HEK293 (cell line): ENCODE data around the gene NSUN4.

Experiments used
- CTCF ChIA-PET: fragments of 350-600 bp; formaldehyde crosslinking; extraction: SDS; loops from one replicate; lab custom pipeline; 2021; ENCODE audit warnings: antibody characterized with exemption; lab: Yijun Ruan, JAX
- POLR2A ChIA-PET: fragments of 300-600 bp; formaldehyde crosslinking; extraction: SDS; loops from one replicate; lab custom pipeline; 2020; ENCODE audit warnings: antibody characterized with exemption, inconsistent platforms; lab: Yijun Ruan, JAX
- H3K27ac ChIP-seq: fragments of 200-500 bp; sonication (Bioruptor generic); 2 replicates; pipeline ENCODE4 v1.5.1; 2014; ENCODE audit warnings: low read depth, low read length, control low read depth, inconsistent platforms; ENCODE audit errors: extremely low read depth
- H3K36me3 ChIP-seq, 2 experiments: fragments of 200-500 bp in 1 of 2; sonication (Bioruptor generic) in 1 of 2; 1 replicate in 1 of 2; 2 replicates in 1 of 2; pipeline ENCODE4 v1.5.1; 2014 to 2017; ENCODE audit warnings: inconsistent platforms in 2 of 2, low read length in 2 of 2; ENCODE audit not compliant: control insufficient read depth in 2 of 2, insufficient read depth in 1 of 2
- H3K4me1 ChIP-seq: fragments of 200-500 bp; sonication (Bioruptor generic); 2 replicates; pipeline ENCODE4 v1.5.1; 2014; ENCODE audit warnings: mild to moderate bottlenecking, low read length, inconsistent platforms; ENCODE audit not compliant: control insufficient read depth, insufficient read depth
- H3K4me3 ChIP-seq: 2 replicates; pipeline ENCODE4 v1.5.1; 2011; ENCODE audit warnings: low read depth, mild to moderate bottlenecking, control low read depth, low read length, moderate library complexity
- H3K9me3 ChIP-seq: fragments of 200-500 bp; sonication (Bioruptor generic); 2 replicates; pipeline ENCODE4 v1.5.1; 2014; ENCODE audit warnings: low read depth, low read length, inconsistent platforms; ENCODE audit not compliant: control insufficient read depth, insufficient read depth
- BCL11A ChIP-seq: fragments of 450-650 bp; formaldehyde crosslinking; IDR thresholded peaks from 2 replicates; pipeline ENCODE4 v1.5.1; 2016; ENCODE audit warnings: low read depth, missing biosample characterization, missing genetic modification characterization
- OSR2 ChIP-seq: fragments of 450-650 bp; formaldehyde crosslinking; IDR thresholded peaks from 2 replicates; pipeline ENCODE4 v1.5.1; 2016; ENCODE audit warnings: missing biosample characterization, missing genetic modification characterization
- SCRT1 ChIP-seq: fragments of 450-650 bp; formaldehyde crosslinking; IDR thresholded peaks from 2 replicates; pipeline ENCODE4 v1.5.1; 2016; ENCODE audit warnings: missing biosample characterization, missing genetic modification characterization, borderline replicate concordance
- SCRT2 ChIP-seq: fragments of 450-650 bp; formaldehyde crosslinking; IDR thresholded peaks from 2 replicates; pipeline ENCODE4 v1.5.1; 2016; ENCODE audit warnings: missing biosample characterization, missing genetic modification characterization
- SP7 ChIP-seq: fragments of 450-650 bp; formaldehyde crosslinking; IDR thresholded peaks from 2 replicates; pipeline ENCODE4 v1.5.1; 2016; ENCODE audit warnings: missing biosample characterization, missing genetic modification characterization
- ZNF114 ChIP-seq: fragments of 450-650 bp; formaldehyde crosslinking; IDR thresholded peaks from 2 replicates; pipeline ENCODE4 v1.5.0; 2017; ENCODE audit warnings: missing biosample characterization, missing genetic modification characterization
- ZNF121 ChIP-seq: fragments of 450-650 bp; formaldehyde crosslinking; IDR thresholded peaks from 2 replicates; pipeline ENCODE4 v1.5.1; 2016; ENCODE audit warnings: missing biosample characterization, missing genetic modification characterization
- ZNF140 ChIP-seq: fragments of 450-650 bp; formaldehyde crosslinking; IDR thresholded peaks from 2 replicates; pipeline ENCODE4 v1.5.1; 2016; ENCODE audit warnings: missing biosample characterization, missing genetic modification characterization
- ZNF202 ChIP-seq: fragments of 450-650 bp; formaldehyde crosslinking; IDR thresholded peaks from 2 replicates; pipeline ENCODE4 v1.5.1; 2016; ENCODE audit warnings: missing biosample characterization, missing genetic modification characterization, borderline replicate concordance
- ZNF211 ChIP-seq: fragments of 450-650 bp; formaldehyde crosslinking; IDR thresholded peaks from 2 replicates; pipeline ENCODE4 v1.5.1; 2016; ENCODE audit warnings: low read depth, missing biosample characterization, missing genetic modification characterization
- ZNF292 ChIP-seq: fragments of 450-650 bp; formaldehyde crosslinking; IDR thresholded peaks from 2 replicates; pipeline ENCODE4 v1.5.1; 2016; ENCODE audit warnings: low read depth, missing biosample characterization, missing genetic modification characterization, borderline replicate concordance
- ZNF423 ChIP-seq: fragments of 450-650 bp; formaldehyde crosslinking; IDR thresholded peaks from 2 replicates; pipeline ENCODE4 v1.5.1; 2016; ENCODE audit warnings: missing biosample characterization, missing genetic modification characterization
- ZNF433 ChIP-seq: fragments of 450-650 bp; formaldehyde crosslinking; IDR thresholded peaks from 2 replicates; pipeline ENCODE4 v1.5.1; 2016; ENCODE audit warnings: missing biosample characterization, missing genetic modification characterization, low read depth
- ZNF555 ChIP-seq: fragments of 450-650 bp; formaldehyde crosslinking; conservative IDR thresholded peaks from 2 replicates; pipeline ENCODE4 v1.5.1; 2017; ENCODE audit warnings: missing biosample characterization, mild to moderate bottlenecking, missing genetic modification characterization, inconsistent platforms
- ZNF571 ChIP-seq: fragments of 450-650 bp; formaldehyde crosslinking; IDR thresholded peaks from 2 replicates; pipeline ENCODE4 v1.5.0; 2017; ENCODE audit warnings: missing biosample characterization, missing genetic modification characterization
- ZNF596 ChIP-seq: fragments of 450-650 bp; IDR thresholded peaks from 2 replicates; pipeline ENCODE4 v1.5.0; 2018; ENCODE audit warnings: missing biosample characterization, mild to moderate bottlenecking, missing genetic modification characterization, moderate library complexity
- ZNF600 ChIP-seq: fragments of 450-650 bp; formaldehyde crosslinking; IDR thresholded peaks from 2 replicates; pipeline ENCODE4 v1.5.1; 2016; ENCODE audit warnings: missing biosample characterization, missing genetic modification characterization
- ZNF664 ChIP-seq: fragments of 450-650 bp; formaldehyde crosslinking; IDR thresholded peaks from 2 replicates; pipeline ENCODE4 v1.5.1; 2016; ENCODE audit warnings: missing biosample characterization, missing genetic modification characterization
- ZNF707 ChIP-seq: fragments of 450-650 bp; formaldehyde crosslinking; IDR thresholded peaks from 2 replicates; pipeline ENCODE4 v1.5.1; 2016; ENCODE audit warnings: missing biosample characterization, missing genetic modification characterization
- ZNF792 ChIP-seq: fragments of 450-650 bp; formaldehyde crosslinking; IDR thresholded peaks from 2 replicates; pipeline ENCODE4 v1.5.1; 2016; ENCODE audit warnings: missing biosample characterization, missing genetic modification characterization
- TF ChIP-seq, protein P1 (sequence below): fragments of 450-650 bp; formaldehyde crosslinking; IDR thresholded peaks from 2 replicates; pipeline ENCODE4; 2016; ENCODE audit warnings: missing biosample characterization, missing genetic modification characterization
- TF ChIP-seq, protein P2 (sequence below): fragments of 450-650 bp; formaldehyde crosslinking; IDR thresholded peaks from 2 replicates; pipeline ENCODE4 v1.5.1; 2016; ENCODE audit warnings: missing biosample characterization, missing genetic modification characterization
- TF ChIP-seq, protein P3 (sequence below): sonication (generic); formaldehyde crosslinking; IDR thresholded peaks from 2 replicates; pipeline ENCODE4 v1.8.1; 2022; ENCODE audit warnings: mild to moderate bottlenecking, moderate library complexity, missing genetic modification reagents
- TF ChIP-seq, protein P4 (sequence below): fragments of 450-650 bp; formaldehyde crosslinking; IDR thresholded peaks from 2 replicates; pipeline ENCODE4 v1.5.1; 2016; ENCODE audit warnings: missing biosample characterization, missing genetic modification characterization, borderline replicate concordance

NSUN4 gene

DNA sequence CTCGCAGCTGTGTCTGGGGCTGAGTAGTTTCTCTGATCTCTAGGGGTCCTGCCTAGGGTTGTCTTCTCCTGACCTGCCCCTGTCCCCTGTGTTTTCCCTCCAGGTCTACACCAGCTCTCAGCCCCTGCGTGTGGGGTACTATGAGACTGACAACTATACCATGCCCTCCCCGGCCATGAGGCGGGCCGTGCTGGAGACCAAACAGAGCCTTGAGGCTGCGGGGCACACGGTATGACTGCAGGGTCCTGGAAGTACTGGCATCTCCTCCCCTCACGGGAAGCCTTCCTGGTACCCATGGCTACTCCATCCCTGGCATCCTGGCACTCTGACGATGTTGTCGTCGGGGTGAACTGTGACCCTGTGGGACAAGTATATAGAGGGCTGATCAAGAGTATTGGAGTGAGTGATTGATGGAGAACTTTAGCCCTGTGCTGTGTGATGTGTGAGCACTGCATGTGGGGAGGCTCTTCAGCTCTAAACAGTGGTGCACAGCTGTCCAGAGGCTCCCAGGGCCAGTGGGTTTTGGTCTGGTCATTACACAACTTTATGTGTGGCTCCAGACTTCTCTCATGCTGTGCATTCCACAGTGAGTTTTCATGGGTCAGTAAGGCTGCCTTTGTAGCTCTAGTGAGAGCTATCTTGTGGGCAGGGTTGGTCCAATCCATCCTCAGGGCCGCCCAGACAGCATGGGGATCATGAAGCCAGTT lies 67.9 kb downstream of the NSUN4 start:
- Histone ChIP-seq H3K27ac (no peak overlapping the region), H3K4me3 (no peak overlapping the region), H3K36me3 (no peaks in the 10 kb centered on the region)
- ChIA-PET POLR2A (no interaction called here), CTCF (interaction anchor here (0.6 to 5.2 kb wide), 10 partner anchors 10 to 139 kb away, joined by 3 to 26 read pairs (median 5); no protein-coding TSS in a partner anchor)
- TF ChIP-seq ZNF433 (tag by site-specific recombination) (no peak), ZNF292 (no peak), ZNF114 (tag by site-specific recombination) (no peak), ZNF121 (tag by site-specific recombination) (no peak), OSR2 (no peak), ZNF664 (tag by site-specific recombination) (no peak), ZNF707 (tag by site-specific recombination) (no peak), ZNF211 (tag by site-specific recombination) (no peak), ZNF600 (tag by site-specific recombination) (no peak), BCL11A (tag by site-specific recombination) (no peak), ZNF596 (tag by site-specific recombination) (no peak), ZNF202 (no peak), SP7 (tag by site-specific recombination) (no peak), ZNF571 (tag by site-specific recombination) (no peak), ZNF140 (tag by site-specific recombination) (no peak)
- TF ChIP-seq, protein P1, sequence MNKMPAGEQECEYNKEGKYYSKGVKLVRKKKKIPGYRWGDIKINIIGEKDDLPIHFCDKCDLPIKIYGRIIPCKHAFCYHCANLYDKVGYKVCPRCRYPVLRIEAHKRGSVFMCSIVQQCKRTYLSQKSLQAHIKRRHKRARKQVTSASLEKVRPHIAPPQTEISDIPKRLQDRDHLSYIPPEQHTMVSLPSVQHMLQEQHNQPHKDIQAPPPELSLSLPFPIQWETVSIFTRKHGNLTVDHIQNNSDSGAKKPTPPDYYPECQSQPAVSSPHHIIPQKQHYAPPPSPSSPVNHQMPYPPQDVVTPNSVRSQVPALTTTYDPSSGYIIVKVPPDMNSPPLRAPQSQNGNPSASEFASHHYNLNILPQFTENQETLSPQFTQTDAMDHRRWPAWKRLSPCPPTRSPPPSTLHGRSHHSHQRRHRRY (tag by site-specific recombination), result no peak
- TF ChIP-seq, protein P2, sequence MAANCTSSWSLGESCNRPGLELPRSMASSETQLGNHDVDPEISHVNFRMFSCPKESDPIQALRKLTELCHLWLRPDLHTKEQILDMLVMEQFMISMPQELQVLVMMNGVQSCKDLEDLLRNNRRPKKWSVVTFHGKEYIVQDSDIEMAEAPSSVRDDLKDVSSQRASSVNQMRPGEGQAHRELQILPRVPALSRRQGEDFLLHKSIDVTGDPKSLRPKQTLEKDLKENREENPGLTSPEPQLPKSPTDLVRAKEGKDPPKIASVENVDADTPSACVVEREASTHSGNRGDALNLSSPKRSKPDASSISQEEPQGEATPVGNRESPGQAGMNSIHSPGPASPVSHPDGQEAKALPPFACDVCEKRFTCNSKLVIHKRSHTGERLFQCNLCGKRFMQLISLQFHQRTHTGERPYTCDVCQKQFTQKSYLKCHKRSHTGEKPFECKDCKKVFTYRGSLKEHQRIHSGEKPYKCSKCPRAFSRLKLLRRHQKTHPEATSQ (tag by site-specific recombination), result no peak
- TF ChIP-seq, protein P3, sequence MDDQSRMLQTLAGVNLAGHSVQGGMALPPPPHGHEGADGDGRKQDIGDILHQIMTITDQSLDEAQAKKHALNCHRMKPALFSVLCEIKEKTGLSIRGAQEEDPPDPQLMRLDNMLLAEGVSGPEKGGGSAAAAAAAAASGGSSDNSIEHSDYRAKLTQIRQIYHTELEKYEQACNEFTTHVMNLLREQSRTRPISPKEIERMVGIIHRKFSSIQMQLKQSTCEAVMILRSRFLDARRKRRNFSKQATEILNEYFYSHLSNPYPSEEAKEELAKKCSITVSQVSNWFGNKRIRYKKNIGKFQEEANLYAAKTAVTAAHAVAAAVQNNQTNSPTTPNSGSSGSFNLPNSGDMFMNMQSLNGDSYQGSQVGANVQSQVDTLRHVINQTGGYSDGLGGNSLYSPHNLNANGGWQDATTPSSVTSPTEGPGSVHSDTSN (CRISPR knock-in tag), result no peak
- TF ChIP-seq, protein P4, sequence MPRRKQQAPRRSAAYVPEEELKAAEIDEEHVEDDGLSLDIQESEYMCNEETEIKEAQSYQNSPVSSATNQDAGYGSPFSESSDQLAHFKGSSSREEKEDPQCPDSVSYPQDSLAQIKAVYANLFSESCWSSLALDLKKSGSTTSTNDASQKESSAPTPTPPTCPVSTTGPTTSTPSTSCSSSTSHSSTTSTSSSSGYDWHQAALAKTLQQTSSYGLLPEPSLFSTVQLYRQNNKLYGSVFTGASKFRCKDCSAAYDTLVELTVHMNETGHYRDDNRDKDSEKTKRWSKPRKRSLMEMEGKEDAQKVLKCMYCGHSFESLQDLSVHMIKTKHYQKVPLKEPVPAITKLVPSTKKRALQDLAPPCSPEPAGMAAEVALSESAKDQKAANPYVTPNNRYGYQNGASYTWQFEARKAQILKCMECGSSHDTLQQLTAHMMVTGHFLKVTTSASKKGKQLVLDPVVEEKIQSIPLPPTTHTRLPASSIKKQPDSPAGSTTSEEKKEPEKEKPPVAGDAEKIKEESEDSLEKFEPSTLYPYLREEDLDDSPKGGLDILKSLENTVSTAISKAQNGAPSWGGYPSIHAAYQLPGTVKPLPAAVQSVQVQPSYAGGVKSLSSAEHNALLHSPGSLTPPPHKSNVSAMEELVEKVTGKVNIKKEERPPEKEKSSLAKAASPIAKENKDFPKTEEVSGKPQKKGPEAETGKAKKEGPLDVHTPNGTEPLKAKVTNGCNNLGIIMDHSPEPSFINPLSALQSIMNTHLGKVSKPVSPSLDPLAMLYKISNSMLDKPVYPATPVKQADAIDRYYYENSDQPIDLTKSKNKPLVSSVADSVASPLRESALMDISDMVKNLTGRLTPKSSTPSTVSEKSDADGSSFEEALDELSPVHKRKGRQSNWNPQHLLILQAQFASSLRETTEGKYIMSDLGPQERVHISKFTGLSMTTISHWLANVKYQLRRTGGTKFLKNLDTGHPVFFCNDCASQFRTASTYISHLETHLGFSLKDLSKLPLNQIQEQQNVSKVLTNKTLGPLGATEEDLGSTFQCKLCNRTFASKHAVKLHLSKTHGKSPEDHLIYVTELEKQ (tag by site-specific recombination), result no peak
- TF ChIP-seq, all 188 proteins: peak for 0
- Histone ChIP-seq H3K4me1 (no peaks in the 10 kb centered on the region), H3K9me3 (no peaks in the 10 kb centered on the region)

DNA sequence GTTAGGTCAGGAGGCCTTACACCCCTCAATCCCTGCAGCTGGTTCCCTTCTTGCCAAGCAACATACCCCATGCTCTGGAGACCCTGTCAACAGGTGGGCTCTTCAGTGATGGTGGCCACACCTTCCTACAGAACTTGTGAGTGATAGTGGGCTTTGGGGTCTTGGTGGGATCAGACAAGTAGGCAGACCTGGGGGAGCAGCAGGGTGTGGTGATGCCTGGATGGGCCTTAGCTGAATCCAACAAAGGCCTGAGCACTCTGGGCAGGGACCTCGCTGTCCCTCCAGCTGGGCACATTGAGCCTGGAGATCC lies 68.4 kb downstream of the NSUN4 start:
- CTCF ChIA-PET, result interaction anchor here (0.6 to 5.2 kb wide), 8 partner anchors 9 to 329 kb away, joined by 3 to 26 read pairs (median 4); no protein-coding TSS in a partner anchor
- POLR2A ChIA-PET, result no interaction called here
- TF ChIP-seq ZNF555 (tag by site-specific recombination), result no peak
- TF ChIP-seq SCRT2 (tag by site-specific recombination), result peak; percentile 89
- no peak for TF ChIP-seq ZNF792
- TF ChIP-seq SCRT1, result peak; percentile 75; the same call in 1 of the 2 replicates
- no peak for TF ChIP-seq ZNF423

More for the DNA sequence above, 68.4 kb downstream of the NSUN4 start:
- Histone ChIP-seq H3K36me3 (no peaks in the 10 kb centered on the region), H3K4me3 (no peak overlapping the region), H3K4me1 (no peaks in the 10 kb centered on the region), H3K9me3 (no peaks in the 10 kb centered on the region), H3K27ac (no peak overlapping the region)
